Effector CD8-positive, alpha-beta T cell (primary cell): ENCODE data around the gene GGT5.
"Not testable (repeated sequence)": the region's sequence is repeated elsewhere in the genome, so short reads cannot be mapped to it uniquely, and the experiment has no call there.

Experiments used
- DNase-seq: peaks from one replicate; lab custom pipeline; 2025; lab: John Stamatoyannopoulos, UW
- total RNA-seq, 4 experiments: gene quantifications; one replicate each; lab custom pipeline; 2026; lab: John Stamatoyannopoulos, UW

The GGT5 gene, protein sequence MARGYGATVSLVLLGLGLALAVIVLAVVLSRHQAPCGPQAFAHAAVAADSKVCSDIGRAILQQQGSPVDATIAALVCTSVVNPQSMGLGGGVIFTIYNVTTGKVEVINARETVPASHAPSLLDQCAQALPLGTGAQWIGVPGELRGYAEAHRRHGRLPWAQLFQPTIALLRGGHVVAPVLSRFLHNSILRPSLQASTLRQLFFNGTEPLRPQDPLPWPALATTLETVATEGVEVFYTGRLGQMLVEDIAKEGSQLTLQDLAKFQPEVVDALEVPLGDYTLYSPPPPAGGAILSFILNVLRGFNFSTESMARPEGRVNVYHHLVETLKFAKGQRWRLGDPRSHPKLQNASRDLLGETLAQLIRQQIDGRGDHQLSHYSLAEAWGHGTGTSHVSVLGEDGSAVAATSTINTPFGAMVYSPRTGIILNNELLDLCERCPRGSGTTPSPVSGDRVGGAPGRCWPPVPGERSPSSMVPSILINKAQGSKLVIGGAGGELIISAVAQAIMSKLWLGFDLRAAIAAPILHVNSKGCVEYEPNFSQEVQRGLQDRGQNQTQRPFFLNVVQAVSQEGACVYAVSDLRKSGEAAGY
- total RNA-seq, result 0 reads per million in 4 experiments

DNA sequence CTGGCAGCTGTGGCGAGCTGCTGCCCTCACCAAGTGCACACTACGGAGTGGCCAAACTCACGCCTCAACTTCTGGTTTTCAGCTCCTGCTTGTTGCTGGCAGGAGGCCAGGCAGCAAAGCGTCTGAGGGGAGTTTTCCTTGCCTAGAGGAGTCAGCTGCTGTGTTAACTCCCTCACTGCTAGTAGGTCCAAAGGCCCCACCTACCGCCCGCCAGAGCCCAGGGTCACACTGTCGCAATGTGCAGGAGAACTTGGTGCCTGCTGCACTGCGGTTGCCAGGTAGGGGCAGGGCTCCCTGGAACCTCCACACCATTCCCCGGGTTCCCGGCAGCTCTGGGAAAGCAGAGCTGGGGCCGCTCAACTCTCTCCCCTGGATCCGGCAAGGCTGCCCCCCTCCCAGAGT lies at the start of gene GGT5:
Gene GGT5 (minus strand): TSS at position 53 of the 402 bp plus-strand sequence. CDS start 357 bp downstream, outside the sequence.
- DNase-seq, result not testable (repeated sequence)

DNA sequence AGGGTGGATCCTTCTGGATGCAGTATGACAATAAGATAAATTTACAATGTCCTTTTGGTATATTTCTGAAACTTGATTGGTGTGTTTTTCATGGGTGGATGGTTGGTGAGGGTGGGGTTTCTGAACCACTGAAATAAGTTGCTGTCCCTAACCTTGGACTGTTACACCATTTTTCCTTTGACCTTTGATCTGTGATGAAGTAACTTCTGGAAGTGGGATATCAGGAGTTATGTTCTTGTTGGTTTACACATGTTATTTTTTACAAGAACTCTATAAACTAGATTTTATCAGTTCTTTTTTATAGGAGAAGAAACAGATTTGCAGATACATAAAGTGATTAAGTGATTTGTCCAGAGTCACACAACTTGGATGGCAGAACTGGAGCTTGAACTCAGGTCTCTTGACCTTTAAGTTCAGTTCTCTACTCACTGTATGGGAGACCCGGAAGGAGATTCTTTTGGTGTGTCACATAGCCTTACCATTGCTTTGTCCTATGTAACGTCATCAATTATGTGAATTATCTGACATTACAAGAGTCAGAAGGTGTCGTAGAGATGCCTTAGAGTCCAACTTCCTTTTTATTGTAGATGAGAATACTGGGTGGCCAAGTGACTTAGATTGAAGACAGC lies 47.4 kb upstream of the GGT5 start:
- not testable (repeated sequence) for DNase-seq

DNA sequence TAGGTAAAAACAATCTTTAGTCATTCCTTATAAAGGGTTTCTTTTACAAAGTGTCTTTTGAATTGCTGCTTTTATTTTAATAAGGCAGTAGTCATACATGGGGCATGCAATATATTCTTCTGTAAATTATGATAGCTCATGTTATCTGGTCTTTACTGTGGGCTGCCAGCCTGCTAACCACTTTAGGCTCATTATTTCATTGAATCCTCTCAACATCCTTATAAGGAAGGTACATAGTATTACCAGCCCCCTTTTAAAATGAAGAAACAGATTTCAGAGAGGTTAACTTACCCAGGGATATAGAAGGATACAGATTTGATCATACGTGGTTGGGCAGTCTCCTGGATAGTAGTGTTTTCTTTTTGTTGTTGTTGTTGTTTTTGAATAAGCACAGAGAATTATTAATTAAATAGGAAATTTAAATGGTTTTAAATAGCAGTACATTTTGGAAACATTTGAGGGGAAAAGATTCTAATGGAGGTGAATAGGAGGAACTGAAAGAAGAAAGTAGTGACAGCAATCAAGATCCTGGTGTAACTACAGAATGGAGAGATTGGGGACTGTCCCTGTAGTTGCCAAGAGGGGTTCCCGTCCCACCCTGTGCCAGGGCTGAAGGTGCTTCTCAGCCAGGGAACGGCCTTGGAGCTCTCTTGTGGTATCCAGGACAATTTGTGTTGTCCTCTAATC lies 46.8 kb upstream of the GGT5 start:
- DNase-seq, result no peak

DNA sequence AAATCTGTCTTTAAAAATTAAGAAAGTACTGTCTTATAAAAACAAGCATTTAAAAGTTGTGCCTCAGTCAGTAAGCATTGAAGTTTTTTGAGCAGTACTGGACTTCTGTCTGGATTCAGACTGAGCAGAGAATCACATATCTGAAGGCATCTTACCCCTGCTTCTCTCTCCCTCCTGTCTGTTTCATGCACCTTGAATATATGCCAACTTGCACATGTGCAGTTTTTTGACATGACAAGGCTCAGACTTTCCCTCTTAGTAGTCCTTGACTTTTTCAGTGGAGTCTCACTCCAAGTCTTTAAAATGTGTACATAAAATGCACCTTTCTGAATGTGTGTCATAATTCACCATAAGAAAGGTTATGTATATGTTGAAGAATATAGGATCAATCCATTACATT lies 45.6 kb upstream of the GGT5 start:
- no peak for DNase-seq

DNA sequence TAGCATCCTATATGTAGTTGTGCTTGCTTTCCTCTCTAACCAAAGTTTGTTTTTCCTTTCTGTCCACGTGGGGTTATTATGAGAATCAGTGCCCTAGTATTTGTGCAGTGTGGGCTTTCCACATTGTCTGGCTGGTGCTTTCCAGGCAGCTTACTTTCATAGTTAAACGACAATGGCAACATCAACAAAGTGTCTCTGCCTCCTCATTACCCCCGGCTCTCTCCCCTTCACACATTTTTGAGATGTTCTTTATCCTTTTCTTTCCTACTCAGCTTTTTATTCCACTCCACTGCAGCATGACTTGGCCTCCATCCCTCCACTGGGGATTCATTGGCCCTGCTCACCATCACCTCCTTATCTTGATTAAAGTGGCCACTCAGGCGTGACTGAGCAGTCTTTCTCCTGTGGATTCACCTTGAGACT lies 44.9 kb upstream of the GGT5 start:
- DNase-seq, result no peak

DNA sequence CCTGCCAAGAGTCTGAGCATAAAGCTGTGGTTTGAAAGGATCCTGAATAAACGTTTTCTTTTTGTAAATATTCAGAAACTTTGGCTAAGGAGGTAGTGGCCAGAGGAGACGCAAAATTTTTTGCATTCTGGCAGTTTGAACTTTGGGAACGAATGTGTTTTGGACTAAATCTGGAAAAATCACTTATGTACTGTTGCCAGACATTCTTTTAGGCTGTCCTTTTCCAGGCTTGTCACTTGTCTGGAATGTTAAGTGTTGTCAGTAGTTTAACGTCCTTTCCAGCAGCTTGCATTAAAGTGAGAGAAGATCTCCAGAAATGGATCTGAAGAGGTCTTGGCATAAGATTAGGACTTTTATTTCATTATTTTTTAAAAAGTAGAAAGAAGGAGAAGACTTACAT lies 44.2 kb upstream of the GGT5 start:
- DNase-seq, result no peak

DNA sequence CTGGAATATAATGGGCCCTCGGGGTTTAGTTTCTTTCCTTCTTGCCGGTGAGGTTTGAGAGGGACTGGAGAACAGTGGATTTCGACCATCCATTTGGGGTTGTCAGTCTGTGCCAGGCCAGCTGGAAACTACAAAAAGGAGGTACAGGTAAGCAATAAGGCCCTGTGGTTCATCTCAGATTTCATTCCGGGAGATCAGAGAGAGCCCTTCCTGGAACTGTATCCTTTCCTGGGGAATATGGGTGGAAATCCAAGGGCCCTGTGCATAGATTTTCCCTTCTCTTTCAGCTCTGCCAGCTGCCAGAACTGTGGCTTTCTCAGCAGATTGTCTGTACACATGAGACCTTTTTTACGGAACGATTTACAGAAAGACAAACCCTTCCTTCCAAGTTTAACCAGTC lies 42.9 kb upstream of the GGT5 start:
- not testable (repeated sequence) for DNase-seq

DNA sequence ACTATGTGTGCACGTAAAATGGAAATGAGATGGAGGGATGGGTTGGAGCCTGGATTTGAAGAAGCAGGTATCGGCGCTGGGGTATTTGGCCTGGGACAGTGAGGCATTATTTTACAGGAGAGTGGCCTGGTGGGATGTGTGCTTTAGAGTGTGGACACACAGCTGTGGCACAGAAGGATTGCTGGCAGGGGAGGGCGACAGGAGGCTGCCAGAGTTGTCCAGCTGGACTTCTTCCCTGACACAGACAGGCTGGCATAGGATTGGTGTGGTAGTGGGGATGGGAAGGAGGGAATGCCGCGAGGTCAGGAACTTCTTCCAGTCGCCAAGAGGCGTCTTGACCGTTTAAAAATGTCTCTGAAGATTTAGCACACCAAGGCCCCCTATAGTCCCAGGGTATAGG lies 42.3 kb upstream of the GGT5 start:
- DNase-seq, result not testable (repeated sequence)

DNA sequence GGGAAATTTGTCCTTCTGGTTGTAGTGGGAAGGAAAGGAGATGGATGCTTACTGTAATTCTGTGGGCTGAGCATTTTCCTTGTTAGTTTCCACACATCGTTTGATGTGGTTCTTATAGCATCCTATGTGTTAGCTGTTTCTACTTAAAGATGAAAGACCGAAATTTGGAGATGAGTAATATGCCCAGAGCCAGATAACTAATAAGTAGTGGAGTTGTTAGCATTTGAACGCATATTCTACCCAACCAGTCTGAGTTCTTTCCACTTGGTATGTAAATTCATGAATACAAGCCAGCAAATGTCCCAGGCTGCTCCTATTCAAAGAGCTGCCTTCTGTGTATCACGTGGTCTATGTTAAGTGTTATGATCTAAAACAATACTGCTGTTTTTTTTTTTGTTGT lies 40.4 kb upstream of the GGT5 start:
- no peak for DNase-seq

DNA sequence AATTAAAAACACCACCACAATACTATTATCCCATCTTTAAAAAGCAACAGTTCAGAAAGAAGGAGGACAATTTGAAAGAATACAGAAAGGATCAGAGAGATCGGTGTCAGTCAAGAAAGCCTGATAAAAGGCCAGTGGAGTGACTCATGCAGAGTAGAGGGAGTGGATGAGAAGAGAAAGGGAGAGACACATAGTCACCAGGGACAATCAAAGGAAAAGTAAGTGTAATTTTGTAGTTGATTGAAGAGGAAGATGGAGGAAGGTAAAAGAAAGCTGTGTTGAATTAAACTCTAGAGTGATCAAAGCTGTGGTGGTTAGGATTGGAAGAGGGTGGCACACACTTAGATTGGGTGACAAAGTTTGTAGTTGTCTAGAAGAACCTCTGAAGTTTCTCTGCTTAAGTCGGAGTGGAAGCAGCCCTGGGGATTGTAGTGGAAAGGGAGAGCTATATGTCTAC lies 39.9 kb upstream of the GGT5 start:
- no peak for DNase-seq

DNA sequence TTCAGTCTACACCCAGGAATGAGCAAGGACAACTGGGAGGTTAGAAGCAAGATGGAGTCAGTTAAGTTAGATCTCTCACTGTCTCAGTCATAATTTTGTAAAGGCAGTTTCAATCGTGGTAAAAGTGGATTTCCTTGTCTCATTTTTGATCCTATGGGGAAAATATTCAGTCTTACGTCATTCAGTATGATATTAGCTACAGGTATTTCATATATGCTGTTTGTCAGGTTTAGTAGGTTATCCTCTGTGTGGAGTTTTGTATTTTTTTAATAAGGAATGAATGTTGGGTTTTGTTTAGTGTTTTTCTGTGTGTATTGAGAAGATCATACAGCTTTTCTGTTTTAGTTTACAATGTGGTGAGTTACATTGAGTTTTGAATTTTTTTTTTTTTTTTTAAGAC lies 37.5 kb upstream of the GGT5 start:
- DNase-seq, result no peak

DNA sequence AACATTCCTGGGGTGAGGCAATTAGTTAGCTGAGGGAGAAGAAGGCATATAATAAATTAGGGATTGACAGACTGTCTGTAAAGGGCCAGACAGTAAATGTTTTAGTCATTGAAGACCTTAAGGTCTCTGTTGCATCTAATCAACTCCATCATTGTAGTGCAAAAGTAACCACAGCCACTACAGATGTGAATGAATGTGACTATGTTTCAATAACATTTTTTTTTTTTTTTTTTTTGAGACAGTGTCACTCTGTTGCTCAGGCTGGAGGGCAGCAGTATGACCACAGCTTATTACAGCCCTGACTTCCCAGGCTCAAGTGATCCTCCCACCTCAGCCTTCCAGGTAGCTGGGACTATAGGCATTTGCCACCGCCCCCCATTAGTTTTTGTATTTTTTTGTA lies 35.5 kb upstream of the GGT5 start:
- not testable (repeated sequence) for DNase-seq

DNA sequence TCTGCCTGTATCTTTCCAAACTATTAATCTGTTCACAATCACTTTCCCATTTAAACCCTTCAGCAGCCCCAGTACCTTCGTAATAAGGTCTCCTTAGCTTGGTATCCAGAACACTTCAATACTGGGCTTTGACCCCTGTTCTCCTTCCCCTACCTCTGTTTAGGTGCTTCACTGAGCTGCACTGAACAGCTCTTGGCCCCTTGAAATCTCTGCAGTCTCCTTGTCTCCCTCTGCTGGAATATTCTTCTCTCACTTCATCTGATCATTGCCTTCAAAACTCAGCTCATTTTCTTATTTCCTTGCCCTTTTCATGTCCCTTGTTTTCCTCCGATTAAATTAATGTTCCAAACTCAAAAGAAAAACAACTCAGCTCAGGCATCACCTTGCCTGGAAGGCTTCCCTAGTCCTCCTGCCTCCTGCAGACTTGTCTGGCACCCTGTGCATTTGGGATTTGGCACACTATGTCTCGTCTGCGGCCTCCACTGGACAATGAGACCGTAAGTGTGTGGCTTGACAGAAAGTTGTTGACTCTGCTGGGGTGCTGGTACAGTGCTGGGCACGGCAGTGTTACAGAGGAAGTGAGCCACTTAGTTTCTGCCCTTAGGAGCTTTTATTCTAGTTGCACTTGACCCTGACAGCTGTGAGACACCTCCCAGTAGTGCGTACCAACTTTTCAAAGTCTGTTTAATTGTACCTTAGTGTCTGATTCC lies 30.0 kb upstream of the GGT5 start:
- not testable (repeated sequence) for DNase-seq

DNA sequence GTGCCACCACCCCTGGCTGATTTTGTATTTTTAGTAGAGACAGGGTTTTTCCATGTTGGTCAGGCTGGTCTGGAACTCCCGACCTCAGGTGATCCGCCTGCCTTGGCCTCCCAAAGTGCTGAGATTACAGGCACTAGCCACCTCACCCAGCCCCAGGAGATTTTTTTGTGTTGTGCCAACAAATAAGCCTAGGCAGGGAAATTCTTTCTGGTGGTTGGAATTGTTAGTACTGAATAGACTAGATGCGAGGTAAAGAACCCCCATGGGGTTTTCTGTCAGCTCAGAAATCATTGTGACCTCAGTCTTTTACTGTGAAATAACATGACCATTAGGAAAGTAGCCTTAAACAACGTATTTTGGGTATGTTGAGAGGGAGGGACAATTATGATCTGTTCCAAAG lies 29.0 kb upstream of the GGT5 start:
- DNase-seq, result not testable (repeated sequence)

DNA sequence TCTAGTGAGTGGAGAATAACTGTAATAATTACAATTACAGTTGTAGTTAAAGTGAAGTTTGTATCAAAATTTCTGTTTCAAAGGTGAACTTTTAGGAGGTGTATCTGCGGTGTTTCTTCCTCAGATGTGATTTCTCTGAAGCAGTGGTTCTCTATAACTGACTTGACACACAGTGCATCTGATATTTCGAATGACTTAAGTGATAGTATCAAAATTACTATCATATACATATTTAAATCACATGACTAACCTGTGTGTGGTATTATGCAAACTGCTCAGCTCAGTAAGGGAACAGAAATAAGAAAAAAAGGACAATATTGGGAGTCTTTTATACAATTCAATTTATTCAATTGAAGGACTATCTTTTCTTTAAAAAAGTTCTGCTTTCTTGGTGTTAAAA lies 28.1 kb upstream of the GGT5 start:
- DNase-seq, result not testable (repeated sequence)

DNA sequence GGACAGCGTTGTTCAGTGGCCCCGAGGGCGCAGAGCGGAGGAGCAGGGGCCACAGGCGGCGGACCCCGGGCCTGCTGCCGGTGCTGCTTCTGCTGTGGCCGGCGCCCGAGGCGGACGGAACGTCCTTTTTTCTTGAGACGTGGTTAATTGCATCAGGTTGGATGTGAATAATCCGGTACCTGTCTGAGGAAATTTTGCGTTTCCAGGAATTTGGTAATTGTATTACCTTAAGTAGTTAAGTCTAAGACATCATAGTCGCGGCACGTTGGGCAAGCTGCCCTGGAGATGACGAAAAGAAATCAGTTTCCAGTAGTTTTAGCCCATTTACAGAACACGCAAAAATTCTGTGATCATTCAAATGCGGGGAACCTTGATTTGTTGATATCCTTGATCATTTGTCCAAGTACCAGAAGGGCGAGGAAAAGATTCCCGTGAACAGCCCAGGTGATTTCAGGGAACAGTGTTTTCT lies 26.5 kb upstream of the GGT5 start:
- DNase-seq, result no peak

DNA sequence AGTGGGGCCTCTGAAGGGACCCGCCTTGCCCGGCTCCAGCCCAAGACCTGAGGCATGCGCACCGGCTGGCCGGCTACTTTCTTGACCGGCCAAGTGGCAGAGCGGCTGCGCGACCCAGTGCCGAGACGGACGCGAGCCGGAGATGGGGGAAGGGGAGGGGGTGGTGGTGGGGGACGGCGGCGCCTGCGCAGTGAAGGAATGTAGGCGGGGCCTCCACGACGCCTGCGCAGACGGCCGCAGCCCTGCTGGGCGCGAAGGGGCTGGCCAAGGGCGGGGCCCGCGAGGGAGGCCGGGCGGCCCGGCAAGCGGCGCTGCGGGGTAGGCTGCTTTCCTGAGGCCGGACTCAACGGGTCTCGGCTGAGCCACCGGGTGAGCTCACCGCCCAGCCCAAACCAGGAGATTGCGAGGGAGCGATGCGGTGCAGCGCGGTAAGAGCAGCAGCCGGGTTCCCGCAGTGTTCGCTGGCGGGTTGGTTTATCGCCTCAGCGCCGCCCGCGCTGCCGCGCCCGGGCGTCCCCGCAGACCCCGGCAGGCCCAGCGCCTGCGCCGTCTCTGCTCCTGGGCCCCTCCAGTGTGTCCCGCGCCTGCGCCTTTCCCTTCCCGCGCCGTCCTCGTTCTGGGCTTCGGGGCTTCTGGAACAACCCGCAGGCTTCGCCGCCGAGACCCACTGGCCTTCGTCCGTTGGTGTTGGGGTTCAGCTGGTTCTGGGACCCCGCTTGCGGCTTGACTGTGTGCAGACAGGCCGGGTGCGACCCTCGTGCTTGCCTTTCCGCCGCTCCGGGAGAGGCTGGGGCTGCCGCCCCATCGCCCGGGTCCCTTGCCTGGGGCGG lies 25.9 kb upstream of the GGT5 start, which contains the start of gene SPECC1L:
Gene SPECC1L (plus strand): TSS at position 276 of the 830 bp plus-strand sequence. CDS start 31,401 bp downstream, outside the sequence.
- DNase-seq, result peak; percentile 84

DNA sequence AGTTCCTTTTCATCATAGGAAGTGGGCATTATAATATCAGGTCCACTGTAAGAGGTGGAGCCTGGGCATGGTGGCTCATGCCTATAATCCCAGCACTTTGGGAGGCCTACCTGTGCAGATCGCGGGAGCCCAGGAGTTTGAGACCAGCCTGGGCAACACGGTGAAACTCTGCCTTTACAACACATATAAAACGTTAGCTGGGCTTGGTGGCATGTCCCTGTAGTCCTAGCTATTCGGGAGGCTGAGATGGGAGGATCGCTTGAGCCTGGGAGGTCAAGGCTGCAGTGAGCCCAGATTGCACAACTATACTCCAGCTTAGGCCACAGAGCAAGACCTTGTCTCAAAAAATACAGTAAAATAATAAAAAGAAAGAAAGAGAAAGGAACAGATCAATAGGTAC lies 21.6 kb upstream of the GGT5 start:
- DNase-seq, result not testable (repeated sequence)

DNA sequence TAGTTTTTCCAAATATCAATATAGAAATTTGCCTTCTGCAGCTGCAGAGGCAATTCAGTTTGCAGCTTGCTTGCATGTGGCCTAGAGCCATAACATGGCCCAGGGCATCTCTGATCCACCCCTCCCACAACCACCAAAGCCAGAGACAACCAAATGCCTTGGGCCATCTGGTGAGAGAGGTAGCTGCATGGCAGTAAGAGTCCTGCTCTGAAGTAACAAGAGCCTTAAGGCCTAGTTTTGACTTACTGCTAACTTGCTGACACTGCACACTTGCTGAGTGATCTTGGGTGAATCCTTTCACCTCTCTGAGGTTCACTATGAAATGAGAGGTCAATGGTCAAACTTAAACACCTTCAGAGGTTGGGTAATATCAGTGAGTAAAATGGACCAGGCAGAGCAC lies 20.9 kb upstream of the GGT5 start:
- no peak for DNase-seq

DNA sequence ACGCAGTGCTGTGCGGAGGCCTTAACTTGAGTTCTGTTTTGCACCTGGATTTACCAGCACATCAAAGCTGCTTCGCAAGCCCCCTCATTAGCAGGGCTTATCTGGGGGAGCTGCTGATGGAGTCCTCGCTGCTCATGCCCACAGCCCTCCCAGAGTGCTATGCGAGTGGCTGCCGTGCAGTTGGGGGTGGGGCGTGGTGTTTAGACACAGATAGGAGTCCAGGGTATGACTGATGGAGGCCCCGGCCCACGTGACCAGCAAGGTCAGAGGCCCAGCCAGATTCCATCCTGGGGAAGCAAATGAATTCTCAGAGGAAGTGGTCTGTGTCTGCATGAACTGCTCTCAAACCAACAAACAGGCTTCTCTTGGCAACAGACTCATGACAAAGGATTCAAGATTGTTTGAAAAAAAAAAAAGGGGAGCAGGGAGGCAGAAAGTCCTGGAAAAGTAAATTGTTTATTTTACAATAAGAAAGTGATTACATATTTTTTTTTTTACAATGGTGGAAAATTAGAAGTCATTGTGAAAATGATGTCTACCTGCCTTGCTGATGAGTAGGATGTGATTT lies 19.5 kb upstream of the GGT5 start:
- DNase-seq, result not testable (repeated sequence)
